Upper lobe of right lung (tissue), 1 donor: ENCODE results near the gene STRA8. TPM values are rescaled to one million over a fixed set of nuclear protein-coding genes. Genes with fewer than 3 reads are reported as not detected.
A peak's percentile ranks its signal among the peaks of the same experiment; 100 is the strongest.

Experiments
- ATAC-seq: fragments of 200-7000 bp; cut with Tn5 transposase; one replicate; pipeline ENCODE4 v1.9.1; 2020; ENCODE audit warnings: mild to moderate bottlenecking, moderate library complexity
- DNase-seq: peaks from one replicate; pipeline ENCODE4 v3.0.0-alpha.2; 2020
- H3K27ac ChIP-seq: fragments of 200-600 bp; one replicate; pipeline ENCODE4 v1.8.0; 2022
- H3K27me3 ChIP-seq: fragments of 200-600 bp; one replicate; pipeline ENCODE4 v1.8.0; 2022; ENCODE audit warnings: mild to moderate bottlenecking
- H3K36me3 ChIP-seq: fragments of 200-600 bp; one replicate; pipeline ENCODE4 v1.8.0; 2022
- H3K4me1 ChIP-seq: fragments of 200-600 bp; one replicate; pipeline ENCODE4 v1.8.0; 2022
- H3K4me3 ChIP-seq: fragments of 200-600 bp; one replicate; pipeline ENCODE4 v1.8.0; 2022; ENCODE audit warnings: mild to moderate bottlenecking
- H3K9me3 ChIP-seq: fragments of 200-600 bp; one replicate; pipeline ENCODE4 v1.8.0; 2022
- intact Hi-C: fragments of 100-400 bp; cut with DNase I; formaldehyde crosslinking; loops from one replicate; pipeline ENCODE4 v1.11.0; 2022
- total RNA-seq: library from RNA; stranded (reverse); fragmentation: NEBNext Ultra II Directional; extraction: Animal tissue kit (Norgen Biotek cat#: 25700); gene quantifications from one replicate; pipeline ENCODE4 v1.2.1, GENCODE V29; 2021
- TF ChIP-seq, protein P1 (sequence below): fragments of 200-600 bp; IDR thresholded peaks from one replicate; pipeline ENCODE4 v1.8.0; 2022; ENCODE audit warnings: antibody characterized with exemption
- donor health status: DM: no; HTN: yes; CAD: no; lungs with severe emphysema.

The STRA8 gene
- total RNA-seq, 1 donor from 2014 or later, result not detected

GRCh38 chr7:135215698-135216097 is 17.9 kb upstream of the STRA8 start:
- Histone ChIP-seq H3K36me3 (no peaks in the 10 kb centered on the region), H3K4me1 (no peaks in the 10 kb centered on the region), H3K27me3 (no peaks in the 10 kb centered on the region), H3K9me3 (no peaks in the 10 kb centered on the region), H3K4me3 (no peak overlapping the region), H3K27ac (no peak overlapping the region)
- ATAC-seq (no peak), DNase-seq (no peak)
- TF ChIP-seq, protein P1, sequence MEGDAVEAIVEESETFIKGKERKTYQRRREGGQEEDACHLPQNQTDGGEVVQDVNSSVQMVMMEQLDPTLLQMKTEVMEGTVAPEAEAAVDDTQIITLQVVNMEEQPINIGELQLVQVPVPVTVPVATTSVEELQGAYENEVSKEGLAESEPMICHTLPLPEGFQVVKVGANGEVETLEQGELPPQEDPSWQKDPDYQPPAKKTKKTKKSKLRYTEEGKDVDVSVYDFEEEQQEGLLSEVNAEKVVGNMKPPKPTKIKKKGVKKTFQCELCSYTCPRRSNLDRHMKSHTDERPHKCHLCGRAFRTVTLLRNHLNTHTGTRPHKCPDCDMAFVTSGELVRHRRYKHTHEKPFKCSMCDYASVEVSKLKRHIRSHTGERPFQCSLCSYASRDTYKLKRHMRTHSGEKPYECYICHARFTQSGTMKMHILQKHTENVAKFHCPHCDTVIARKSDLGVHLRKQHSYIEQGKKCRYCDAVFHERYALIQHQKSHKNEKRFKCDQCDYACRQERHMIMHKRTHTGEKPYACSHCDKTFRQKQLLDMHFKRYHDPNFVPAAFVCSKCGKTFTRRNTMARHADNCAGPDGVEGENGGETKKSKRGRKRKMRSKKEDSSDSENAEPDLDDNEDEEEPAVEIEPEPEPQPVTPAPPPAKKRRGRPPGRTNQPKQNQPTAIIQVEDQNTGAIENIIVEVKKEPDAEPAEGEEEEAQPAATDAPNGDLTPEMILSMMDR, result no peak
- intact Hi-C loops, result no loop called here

DNA sequence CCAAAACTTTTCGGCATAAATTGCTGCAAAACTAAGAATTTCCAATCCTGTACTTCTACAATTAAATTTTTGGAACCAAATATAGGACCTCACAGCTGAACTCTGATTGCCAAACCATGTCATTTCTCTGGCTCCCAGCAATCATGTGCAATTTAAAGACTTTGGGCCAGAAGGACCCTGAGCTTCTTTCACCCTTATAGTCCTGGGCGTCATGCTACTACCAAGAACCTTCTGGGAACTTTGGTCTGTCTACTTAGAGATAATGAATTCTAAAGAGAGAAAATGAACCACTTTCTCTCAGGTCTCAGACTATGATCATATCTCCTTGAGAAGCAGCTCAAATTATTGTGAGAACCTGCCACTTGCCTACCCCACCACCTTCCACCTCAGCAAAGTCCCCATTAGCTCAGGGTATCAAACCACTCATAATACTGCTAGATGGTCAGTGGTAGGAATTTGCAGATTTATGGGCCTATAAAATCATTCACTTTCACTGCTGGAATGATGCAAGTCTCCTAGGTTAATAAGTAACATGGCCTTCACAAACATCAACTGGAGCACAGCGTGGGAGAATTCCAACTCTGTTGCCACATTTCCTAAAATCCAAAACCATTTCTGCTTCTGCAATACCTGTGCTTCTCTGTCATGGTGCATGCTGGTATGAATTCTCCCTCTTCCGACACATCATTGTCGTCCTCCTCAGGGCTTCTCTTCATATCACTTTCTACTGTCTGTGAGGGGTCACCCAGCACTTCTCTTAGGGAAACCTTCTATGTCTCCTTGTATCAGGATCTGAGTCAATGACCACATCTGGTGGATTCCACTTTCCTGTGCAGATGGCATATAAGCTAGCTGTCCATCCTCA is 15.8 kb upstream of the STRA8 start:
- no peaks in the 10 kb centered on the region for H3K36me3 ChIP-seq
- intact Hi-C loops, result no loop called here
- ATAC-seq (peak; percentile 64), DNase-seq (no peak)
- H3K4me1 ChIP-seq, result no peaks in the 10 kb centered on the region
- no peaks in the 10 kb centered on the region for H3K9me3 ChIP-seq
- TF ChIP-seq, protein P1, result no peak
- H3K27ac ChIP-seq, result no peak overlapping the region
- no peak overlapping the region for H3K4me3 ChIP-seq
- H3K27me3 ChIP-seq, result no peaks in the 10 kb centered on the region

GRCh38 chr7:135224027-135224426 is 9.6 kb upstream of the STRA8 start:
- Histone ChIP-seq H3K9me3 (no peaks in the 10 kb centered on the region), H3K36me3 (no peaks in the 10 kb centered on the region), H3K27ac (no peak overlapping the region), H3K27me3 (no peaks in the 10 kb centered on the region), H3K4me3 (no peak overlapping the region), H3K4me1 (no peaks in the 10 kb centered on the region)
- intact Hi-C loops, result no loop called here
- TF ChIP-seq, protein P1, result no peak
- no peak for ATAC-seq
- DNase-seq, result no peak

DNA sequence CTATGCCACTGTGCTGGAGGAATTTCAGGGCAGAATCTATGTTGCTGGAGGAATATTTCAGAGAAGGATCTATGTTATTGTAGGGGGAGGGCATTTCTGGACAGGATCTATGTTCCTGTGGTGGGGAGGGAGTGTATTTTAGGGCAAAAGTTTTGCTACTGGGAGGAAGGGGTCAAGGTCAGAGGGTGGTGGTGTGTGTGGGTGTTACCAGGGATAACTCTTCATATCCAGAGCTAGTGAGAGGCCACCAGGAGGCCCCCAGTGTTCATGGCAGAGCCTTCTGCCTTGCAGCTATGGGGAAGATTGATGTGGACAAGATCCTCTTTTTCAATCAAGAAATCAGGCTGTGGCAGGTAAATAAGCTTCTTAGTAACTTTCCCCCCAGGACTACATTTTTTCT is 2.0 kb upstream of the STRA8 start:
- H3K9me3 ChIP-seq, result no peaks in the 10 kb centered on the region
- DNase-seq, result no peak
- intact Hi-C loops, result no loop called here
- no peaks in the 10 kb centered on the region for H3K36me3 ChIP-seq
- ATAC-seq, result no peak
- H3K4me3 ChIP-seq, result no peak overlapping the region
- H3K27ac ChIP-seq, result no peak overlapping the region
- H3K4me1 ChIP-seq, result no peaks in the 10 kb centered on the region
- H3K27me3 ChIP-seq, result no peaks in the 10 kb centered on the region
- TF ChIP-seq, protein P1, result no peak

DNA sequence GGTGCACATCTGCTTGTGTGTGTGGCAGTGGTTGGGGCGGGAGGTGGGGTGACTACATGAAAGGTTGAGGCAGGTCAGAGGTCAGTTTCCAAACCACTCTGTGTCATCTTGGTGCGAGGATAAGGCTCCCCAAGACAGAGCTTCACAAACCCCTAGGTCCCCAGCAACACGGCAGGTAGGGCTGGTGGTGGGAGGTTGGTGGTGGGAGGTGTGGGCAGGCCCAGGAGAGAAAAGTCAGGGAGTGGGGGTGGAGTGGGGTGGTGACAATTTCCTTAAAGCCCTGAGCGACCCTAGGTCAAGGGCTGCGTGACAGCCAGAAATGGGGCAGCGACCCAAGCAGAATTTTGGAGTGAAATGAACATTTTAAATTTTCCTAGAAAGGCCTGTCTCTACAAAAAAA is 1.6 kb upstream of the STRA8 start:
- H3K27ac ChIP-seq, result no peak overlapping the region
- intact Hi-C loops, result no loop called here

More for the DNA sequence above, 1.6 kb upstream of the STRA8 start:
- Histone ChIP-seq H3K27me3 (no peaks in the 10 kb centered on the region), H3K4me3 (no peak overlapping the region), H3K4me1 (no peaks in the 10 kb centered on the region), H3K9me3 (no peaks in the 10 kb centered on the region), H3K36me3 (no peaks in the 10 kb centered on the region)
- TF ChIP-seq, protein P1, result no peak
- no peak for ATAC-seq
- no peak for DNase-seq
